ENCODE results near the gene ANXA2. TPM values are rescaled to one million over a fixed set of nuclear protein-coding genes. Genes with fewer than 3 reads are reported as not detected.

The ANXA2 gene
- polyA plus RNA-seq, 4 donors: 609 to 2,583 (median 1,523) TPM

GRCh38 chr15:60374628-60375081 lies 23.1 kb downstream of the ANXA2 start:
- no peaks in the 10 kb centered on the region for H3K9me3 ChIP-seq (ENCODE audit: control insufficient read depth in 2 of 2, insufficient read depth in 1 of 2, low read depth in 1 of 2, low read length in 1 of 2)
- H3K36me3 ChIP-seq (ENCODE audit: control insufficient read depth in 3 of 3, insufficient read depth in 2 of 3, low read depth in 1 of 3, low read length in 3 of 3): peaks cover 7 to 56% (median 14%) of the 10 kb centered on the region in 3 donors
- H3K4me3 ChIP-seq (ENCODE audit: low read depth in 1 of 3, low read length in 3 of 3): no peak overlapping the region
- no peaks in the 10 kb centered on the region for H3K27me3 ChIP-seq (ENCODE audit: control insufficient read depth in 3 of 3, insufficient read depth in 3 of 3, low read length in 3 of 3)
- WGBS, 3 donors: 41 to 59% (median 56%) methylated on average over 7 of the region's 7 CpGs
- H3K27ac ChIP-seq (ENCODE audit: low read depth in 1 of 3, low read length in 2 of 3): peak overlapping the region in 2 of 3 donors; percentile 55 to 76
- DNase-seq (peak; percentile 35 to 52), FAIRE-seq (no peak)
- peaks cover 5 to 45% (median 9%) of the 10 kb centered on the region in 3 donors for H3K4me1 ChIP-seq (ENCODE audit: control insufficient read depth in 3 of 3, insufficient read depth in 2 of 3, low read depth in 1 of 3, low read length in 2 of 3)

- H3K4me3 ChIP-seq (ENCODE audit: low read depth in 1 of 3, low read length in 3 of 3): no peak overlapping the region
- WGBS, 3 donors: 64 to 79% (median 78%) methylated on average over 4 of the region's 4 CpGs
- DNase-seq: no peak
- H3K9me3 ChIP-seq (ENCODE audit: control insufficient read depth in 2 of 2, insufficient read depth in 1 of 2, low read depth in 1 of 2, low read length in 1 of 2): no peaks in the 10 kb centered on the region
- peak overlapping the region in 2 of 3 donors; percentile 55 to 76 for H3K27ac ChIP-seq (ENCODE audit: low read depth in 1 of 3, low read length in 2 of 3)
- FAIRE-seq: no peak
- no peaks in the 10 kb centered on the region for H3K27me3 ChIP-seq (ENCODE audit: control insufficient read depth in 3 of 3, insufficient read depth in 3 of 3, low read length in 3 of 3)
- H3K4me1 ChIP-seq (ENCODE audit: control insufficient read depth in 3 of 3, insufficient read depth in 2 of 3, low read depth in 1 of 3, low read length in 2 of 3): peaks cover 5 to 41% (median 9%) of the 10 kb centered on the region in 3 donors
- H3K36me3 ChIP-seq (ENCODE audit: control insufficient read depth in 3 of 3, insufficient read depth in 2 of 3, low read depth in 1 of 3, low read length in 3 of 3): peaks cover 7 to 56% (median 17%) of the 10 kb centered on the region in 3 donors
These were observed 23.6 kb downstream of the ANXA2 start for GRCh38 chr15:60374209-60374608.

GRCh38 chr15:60373745-60374144 lies 24.0 kb downstream of the ANXA2 start:
- Histone ChIP-seq H3K4me3 (ENCODE audit: low read depth in 1 of 3, low read length in 3 of 3) (no peak overlapping the region), H3K27ac (ENCODE audit: low read depth in 1 of 3, low read length in 2 of 3) (peak overlapping the region in 1 of 3 donors; percentile 36), H3K36me3 (ENCODE audit: control insufficient read depth in 3 of 3, insufficient read depth in 2 of 3, low read depth in 1 of 3, low read length in 3 of 3) (peaks cover 8 to 56% (median 17%) of the 10 kb centered on the region in 3 donors), H3K4me1 (ENCODE audit: control insufficient read depth in 3 of 3, insufficient read depth in 2 of 3, low read depth in 1 of 3, low read length in 2 of 3) (peaks cover 5 to 38% (median 9%) of the 10 kb centered on the region in 3 donors), H3K27me3 (ENCODE audit: control insufficient read depth in 3 of 3, insufficient read depth in 3 of 3, low read length in 3 of 3) (no peaks in the 10 kb centered on the region), H3K9me3 (ENCODE audit: control insufficient read depth in 2 of 2, insufficient read depth in 1 of 2, low read depth in 1 of 2, low read length in 1 of 2) (no peaks in the 10 kb centered on the region)
- 84 to 86% (median 85%) methylated on average over 2 of the region's 2 CpGs for WGBS, 3 donors
- FAIRE-seq (no peak), DNase-seq (no peak)

GRCh38 chr15:60373327-60373726 lies 24.5 kb downstream of the ANXA2 start:
- Histone ChIP-seq H3K4me1 (ENCODE audit: control insufficient read depth in 3 of 3, insufficient read depth in 2 of 3, low read depth in 1 of 3, low read length in 2 of 3) (peaks cover 5 to 38% (median 9%) of the 10 kb centered on the region in 3 donors), H3K4me3 (ENCODE audit: low read depth in 1 of 3, low read length in 3 of 3) (no peak overlapping the region), H3K36me3 (ENCODE audit: control insufficient read depth in 3 of 3, insufficient read depth in 2 of 3, low read depth in 1 of 3, low read length in 3 of 3) (peaks cover 8 to 53% (median 17%) of the 10 kb centered on the region in 3 donors), H3K9me3 (ENCODE audit: control insufficient read depth in 2 of 2, insufficient read depth in 1 of 2, low read depth in 1 of 2, low read length in 1 of 2) (no peaks in the 10 kb centered on the region), H3K27me3 (ENCODE audit: control insufficient read depth in 3 of 3, insufficient read depth in 3 of 3, low read length in 3 of 3) (no peaks in the 10 kb centered on the region), H3K27ac (ENCODE audit: low read depth in 1 of 3, low read length in 2 of 3) (peak overlapping the region in 1 of 3 donors; percentile 36)
- DNase-seq (no peak), FAIRE-seq (no peak)
- 95 to 98% (median 97%) methylated on average over 3 of the region's 3 CpGs for WGBS, 3 donors

GRCh38 chr15:60372756-60373155 lies 25.0 kb downstream of the ANXA2 start:
- DNase-seq (no peak), FAIRE-seq (no peak)
- Histone ChIP-seq H3K36me3 (ENCODE audit: control insufficient read depth in 3 of 3, insufficient read depth in 2 of 3, low read depth in 1 of 3, low read length in 3 of 3) (peaks cover 8 to 51% (median 17%) of the 10 kb centered on the region in 3 donors), H3K4me1 (ENCODE audit: control insufficient read depth in 3 of 3, insufficient read depth in 2 of 3, low read depth in 1 of 3, low read length in 2 of 3) (peaks cover 5 to 35% (median 9%) of the 10 kb centered on the region in 3 donors), H3K4me3 (ENCODE audit: low read depth in 1 of 3, low read length in 3 of 3) (no peak overlapping the region), H3K9me3 (ENCODE audit: control insufficient read depth in 2 of 2, insufficient read depth in 1 of 2, low read depth in 1 of 2, low read length in 1 of 2) (no peaks in the 10 kb centered on the region), H3K27ac (ENCODE audit: low read depth in 1 of 3, low read length in 2 of 3) (peak overlapping the region in 1 of 3 donors; percentile 89), H3K27me3 (ENCODE audit: control insufficient read depth in 3 of 3, insufficient read depth in 3 of 3, low read length in 3 of 3) (no peaks in the 10 kb centered on the region)
- WGBS, 3 donors: 94 to 100% (median 96%) methylated on average over 1 of the region's 1 CpG

- FAIRE-seq: no peak
- H3K27ac ChIP-seq (ENCODE audit: low read depth in 1 of 3, low read length in 2 of 3): peak overlapping the region in 1 of 3 donors; percentile 89
These were observed 25.6 kb downstream of the ANXA2 start for GRCh38 chr15:60372227-60372626.

GRCh38 chr15:60371175-60372051 lies 26.4 kb downstream of the ANXA2 start:
- H3K9me3 ChIP-seq (ENCODE audit: control insufficient read depth in 2 of 2, insufficient read depth in 1 of 2, low read depth in 1 of 2, low read length in 1 of 2): no peaks in the 10 kb centered on the region
- H3K27ac ChIP-seq (ENCODE audit: low read depth in 1 of 3, low read length in 2 of 3): peak overlapping the region; percentile 35 to 89 (median 69)
- H3K4me3 ChIP-seq (ENCODE audit: low read depth in 1 of 3, low read length in 3 of 3): no peak overlapping the region
- H3K27me3 ChIP-seq (ENCODE audit: control insufficient read depth in 3 of 3, insufficient read depth in 3 of 3, low read length in 3 of 3): no peaks in the 10 kb centered on the region
- H3K4me1 ChIP-seq (ENCODE audit: control insufficient read depth in 3 of 3, insufficient read depth in 2 of 3, low read depth in 1 of 3, low read length in 2 of 3): peaks cover 5 to 30% (median 9%) of the 10 kb centered on the region in 3 donors
- DNase-seq: peak in 1 of 2 donors; percentile 52
- 40 to 49% (median 49%) methylated on average over 20 of the region's 20 CpGs for WGBS, 3 donors
- peaks cover 6 to 44% (median 15%) of the 10 kb centered on the region in 3 donors for H3K36me3 ChIP-seq (ENCODE audit: control insufficient read depth in 3 of 3, insufficient read depth in 2 of 3, low read depth in 1 of 3, low read length in 3 of 3)
- no peak for FAIRE-seq

More at GRCh38 chr15:60372227-60372626, 25.6 kb downstream of the ANXA2 start:
- Histone ChIP-seq H3K9me3 (ENCODE audit: control insufficient read depth in 2 of 2, insufficient read depth in 1 of 2, low read depth in 1 of 2, low read length in 1 of 2) (no peaks in the 10 kb centered on the region), H3K27me3 (ENCODE audit: control insufficient read depth in 3 of 3, insufficient read depth in 3 of 3, low read length in 3 of 3) (no peaks in the 10 kb centered on the region), H3K36me3 (ENCODE audit: control insufficient read depth in 3 of 3, insufficient read depth in 2 of 3, low read depth in 1 of 3, low read length in 3 of 3) (peaks cover 7 to 49% (median 17%) of the 10 kb centered on the region in 3 donors), H3K4me1 (ENCODE audit: control insufficient read depth in 3 of 3, insufficient read depth in 2 of 3, low read depth in 1 of 3, low read length in 2 of 3) (peaks cover 5 to 35% (median 9%) of the 10 kb centered on the region in 3 donors), H3K4me3 (ENCODE audit: low read depth in 1 of 3, low read length in 3 of 3) (no peak overlapping the region)
- 70 to 84% (median 78%) methylated on average over 4 of the region's 4 CpGs for WGBS, 3 donors
- no peak for DNase-seq

GRCh38 chr15:60370869-60371136 lies 27.0 kb downstream of the ANXA2 start:
- 11 to 39% (median 22%) methylated on average over 1 of the region's 1 CpG for WGBS, 3 donors
- Histone ChIP-seq H3K27me3 (ENCODE audit: control insufficient read depth in 3 of 3, insufficient read depth in 3 of 3, low read length in 3 of 3) (no peaks in the 10 kb centered on the region), H3K27ac (ENCODE audit: low read depth in 1 of 3, low read length in 2 of 3) (peak overlapping the region in 2 of 3 donors; percentile 69 to 89), H3K36me3 (ENCODE audit: control insufficient read depth in 3 of 3, insufficient read depth in 2 of 3, low read depth in 1 of 3, low read length in 3 of 3) (peaks cover 6 to 38% (median 15%) of the 10 kb centered on the region in 3 donors), H3K9me3 (ENCODE audit: control insufficient read depth in 2 of 2, insufficient read depth in 1 of 2, low read depth in 1 of 2, low read length in 1 of 2) (no peaks in the 10 kb centered on the region), H3K4me1 (ENCODE audit: control insufficient read depth in 3 of 3, insufficient read depth in 2 of 3, low read depth in 1 of 3, low read length in 2 of 3) (peaks cover 5 to 30% (median 9%) of the 10 kb centered on the region in 3 donors), H3K4me3 (ENCODE audit: low read depth in 1 of 3, low read length in 3 of 3) (no peak overlapping the region)
- DNase-seq: no peak
- no peak for FAIRE-seq

Data from small intestine (tissue), 7 donors.